ENCODE measurements around the gene SPDYC.
A peak's percentile ranks its signal among the peaks of the same experiment; 100 is the strongest.
"Not testable (repeated sequence)": the region's sequence is repeated elsewhere in the genome, so short reads cannot be mapped to it uniquely, and the experiment has no call there.

SPDYC gene

DNA sequence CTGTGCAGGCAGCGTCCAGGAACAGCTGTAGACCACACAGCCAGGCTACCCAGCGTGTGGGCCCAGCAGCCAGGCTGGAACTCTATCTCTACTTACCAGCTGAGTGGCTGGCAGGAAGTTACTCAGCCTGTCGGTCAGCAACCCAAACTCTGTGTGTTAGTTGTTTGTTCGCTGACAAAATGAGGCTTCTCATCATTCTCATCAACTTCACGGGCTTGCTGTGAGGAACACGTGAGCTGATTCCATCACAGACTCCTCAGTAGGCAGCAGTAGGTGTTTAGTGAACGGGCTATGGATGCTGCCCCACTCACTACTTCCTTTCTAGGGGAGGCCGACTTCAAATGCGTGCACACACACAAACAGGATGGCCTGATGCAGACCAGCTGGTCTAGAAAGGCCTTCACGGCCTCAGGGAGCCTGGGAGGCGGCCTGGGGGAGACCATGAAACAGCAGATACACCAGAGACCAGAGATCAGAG is 830 bp upstream of the SPDYC start:
- DNase-seq (ENCODE audit: low read depth in 2 of 2): no peak

DNA sequence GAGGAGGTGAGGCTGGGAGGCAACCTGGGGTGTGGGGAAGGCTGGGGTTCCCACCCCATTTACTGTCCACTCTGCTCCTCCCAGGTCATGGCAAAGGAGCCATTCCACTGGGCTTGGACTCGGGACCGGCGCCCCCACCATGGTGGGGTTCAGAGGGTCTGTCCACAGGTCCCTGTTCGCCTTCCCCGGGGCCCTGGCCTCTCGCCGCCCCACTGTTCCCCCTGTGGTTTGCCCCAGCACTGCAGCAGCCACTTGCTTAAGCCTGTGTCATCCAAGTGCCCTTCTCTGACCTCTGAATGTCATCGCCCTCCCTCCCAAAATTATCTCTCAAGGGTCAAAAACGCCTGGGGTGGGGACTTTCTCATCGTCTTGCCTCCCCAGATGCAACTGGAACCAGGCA is 2.6 kb downstream of the SPDYC start:
- DNase-seq (ENCODE audit: low read depth in 2 of 2): no peak

DNA sequence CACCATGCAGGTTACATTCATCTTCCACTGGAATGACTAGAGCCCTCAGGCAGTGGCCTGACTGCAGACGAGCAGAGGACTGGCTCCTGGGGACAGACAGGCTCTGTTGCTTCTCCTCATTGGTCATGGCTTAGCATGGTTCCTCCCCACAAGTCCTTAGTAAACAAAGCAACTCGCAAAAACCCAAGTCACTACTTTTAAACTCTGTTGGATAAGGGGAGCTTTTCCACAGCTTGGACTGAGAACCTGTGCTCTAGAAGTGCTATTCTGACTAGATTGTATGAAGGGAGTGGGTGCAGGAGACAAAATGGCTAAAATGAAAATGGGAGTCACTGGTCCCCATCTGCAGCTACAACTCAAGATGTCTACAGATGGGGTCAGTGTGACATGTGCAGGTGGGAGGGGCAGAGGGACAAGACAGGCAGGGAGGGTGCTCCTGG is 4.6 kb downstream of the SPDYC start:
- DNase-seq (ENCODE audit: low read depth in 2 of 2): not testable (repeated sequence)

DNA sequence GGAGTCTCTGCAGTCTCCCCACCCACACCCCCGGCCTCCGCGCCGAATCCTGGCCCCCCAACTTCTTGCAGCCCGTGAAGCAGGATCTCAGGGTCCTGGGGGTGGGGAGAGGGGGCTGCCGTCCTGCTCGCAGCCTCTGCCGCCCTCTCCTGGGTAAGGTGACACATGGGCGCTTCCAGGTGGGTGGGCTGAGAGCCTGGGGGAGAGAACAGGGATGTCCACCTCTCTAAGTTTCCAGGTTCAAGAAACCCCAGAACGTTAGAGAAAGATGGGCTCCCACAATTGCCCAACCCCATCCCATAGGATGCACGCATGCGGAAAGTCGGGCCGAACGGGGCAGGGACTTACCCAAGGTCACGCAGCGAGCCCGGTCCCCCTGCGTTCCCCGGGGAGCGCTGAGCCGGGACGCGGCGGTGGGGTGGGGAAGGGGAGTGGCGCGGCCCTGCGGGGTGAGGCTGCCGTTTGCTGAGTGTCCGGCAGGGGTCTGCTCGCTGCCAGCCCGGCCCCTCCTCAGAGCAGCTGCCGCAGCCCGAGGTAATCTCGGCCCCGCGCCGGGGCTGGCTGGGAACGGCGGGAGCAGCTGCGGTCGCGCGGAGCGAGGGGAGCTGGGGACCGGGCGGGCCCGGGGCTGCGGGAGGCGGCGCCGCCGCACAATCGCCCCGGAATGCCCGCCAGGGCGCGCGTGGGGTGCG is 11.0 kb downstream of the SPDYC start:
- peak in 1 of 2 donors; percentile 30 for DNase-seq (ENCODE audit: low read depth in 2 of 2)

DNA sequence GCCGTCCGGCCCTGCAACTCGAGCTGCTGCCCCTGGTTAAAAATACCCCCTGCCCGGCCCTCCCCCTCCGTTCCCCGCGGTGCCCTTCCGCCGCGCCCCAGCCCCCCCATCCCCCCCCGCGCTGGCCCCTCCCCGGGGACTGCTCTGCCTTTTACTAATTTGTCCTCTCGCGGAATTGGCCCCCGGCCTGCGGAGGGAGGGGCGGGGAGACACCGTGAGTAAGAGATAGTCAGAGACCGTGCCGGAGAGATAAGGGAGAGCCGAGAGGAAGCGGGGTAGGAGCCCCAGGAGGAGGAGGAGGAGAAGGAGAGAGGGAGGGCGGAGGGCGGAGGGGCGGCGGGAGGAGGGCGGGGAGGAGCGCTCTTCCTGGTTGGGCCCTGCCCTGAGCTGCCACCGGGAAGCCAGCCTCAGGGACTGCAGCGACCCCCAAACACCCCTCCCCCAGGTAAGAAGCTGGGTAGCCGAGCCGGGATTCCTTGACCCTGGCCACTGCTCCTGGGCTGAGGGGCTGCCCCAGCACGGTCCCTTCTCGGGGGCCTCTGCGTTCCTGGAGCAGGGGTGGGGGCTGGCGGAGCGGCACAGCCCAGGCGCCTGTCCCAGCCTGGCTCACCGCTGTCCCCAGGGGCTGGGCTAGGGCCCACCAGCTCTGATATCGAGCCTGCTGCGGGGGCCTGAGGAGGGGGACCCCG is 11.7 kb downstream of the SPDYC start, which contains the start of gene CAPN1:
Gene CAPN1, plus strand, starts transcription at position 360 of the 689 bp plus-strand sequence. CDS start 774 bp downstream, outside the sequence.
- peak; percentile 62 to 65 for DNase-seq (ENCODE audit: low read depth in 2 of 2)

DNA sequence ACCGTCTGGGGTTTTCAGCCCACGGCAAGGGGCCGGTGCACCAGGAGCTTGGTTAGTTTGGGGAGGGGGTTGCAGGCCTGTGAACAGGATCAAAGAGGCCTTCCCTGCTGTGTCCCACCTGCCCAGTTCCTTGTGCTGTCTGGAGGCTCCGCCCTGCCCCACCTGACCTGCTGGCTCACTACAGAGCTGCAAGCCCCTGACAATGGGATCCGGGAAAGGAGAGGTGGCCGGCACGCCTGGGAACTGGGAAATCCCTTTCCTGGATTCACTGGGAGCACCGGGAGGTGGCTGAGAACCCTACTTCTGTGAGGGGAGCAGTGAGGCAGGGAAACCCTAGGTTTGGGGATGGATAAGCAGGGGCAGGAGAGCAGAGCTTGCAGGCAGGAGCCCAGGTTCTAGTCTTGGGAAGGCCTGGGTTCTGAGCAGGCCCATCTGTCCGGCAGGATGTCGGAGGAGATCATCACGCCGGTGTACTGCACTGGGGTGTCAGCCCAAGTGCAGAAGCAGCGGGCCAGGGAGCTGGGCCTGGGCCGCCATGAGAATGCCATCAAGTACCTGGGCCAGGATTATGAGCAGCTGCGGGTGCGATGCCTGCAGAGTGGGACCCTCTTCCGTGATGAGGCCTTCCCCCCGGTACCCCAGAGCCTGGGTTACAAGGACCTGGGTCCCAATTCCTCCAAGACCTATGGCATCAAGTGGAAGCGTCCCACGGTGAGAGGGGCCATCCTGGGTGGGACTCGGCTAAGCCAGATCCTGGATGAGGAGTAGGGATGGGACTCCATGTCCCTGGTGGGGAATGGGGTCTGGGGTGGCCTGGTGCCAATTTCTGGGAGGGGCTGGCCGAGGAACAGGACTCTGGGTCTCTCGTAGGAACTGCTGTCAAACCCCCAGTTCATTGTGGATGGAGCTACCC is 12.5 kb downstream of the SPDYC start:
- DNase-seq (ENCODE audit: low read depth in 2 of 2): no peak

DNA sequence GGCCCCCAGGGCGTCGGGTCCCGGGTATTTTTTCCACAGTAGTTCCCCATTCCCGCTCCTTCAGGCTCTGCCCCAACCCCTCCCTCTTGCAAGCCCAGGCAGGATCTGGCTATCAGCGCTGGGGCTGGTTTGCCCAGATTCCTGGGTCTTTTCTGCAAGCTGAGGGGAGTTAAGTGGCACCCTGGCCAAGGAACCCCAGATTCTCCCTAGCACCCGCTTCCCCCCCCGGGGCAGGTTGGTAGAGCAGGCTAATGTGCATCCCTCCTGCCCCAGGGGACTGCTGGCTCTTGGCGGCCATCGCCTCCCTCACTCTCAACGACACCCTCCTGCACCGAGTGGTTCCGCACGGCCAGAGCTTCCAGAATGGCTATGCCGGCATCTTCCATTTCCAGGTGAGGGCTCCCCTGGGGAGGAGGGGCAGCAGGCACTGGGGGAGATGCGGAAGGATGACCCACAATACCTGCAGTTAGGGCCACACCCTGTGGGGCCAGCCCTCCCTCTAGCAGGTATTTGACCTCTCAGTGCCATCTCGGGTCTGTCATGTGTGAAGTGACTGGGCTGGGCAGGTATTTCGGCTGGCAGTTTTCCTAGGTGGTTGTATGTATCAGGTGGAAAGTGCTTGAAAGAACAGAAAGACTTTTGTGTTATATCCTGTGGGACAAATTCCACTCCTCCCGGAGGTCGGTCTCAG is 13.3 kb downstream of the SPDYC start:
- no peak for DNase-seq (ENCODE audit: low read depth in 2 of 2)

DNA sequence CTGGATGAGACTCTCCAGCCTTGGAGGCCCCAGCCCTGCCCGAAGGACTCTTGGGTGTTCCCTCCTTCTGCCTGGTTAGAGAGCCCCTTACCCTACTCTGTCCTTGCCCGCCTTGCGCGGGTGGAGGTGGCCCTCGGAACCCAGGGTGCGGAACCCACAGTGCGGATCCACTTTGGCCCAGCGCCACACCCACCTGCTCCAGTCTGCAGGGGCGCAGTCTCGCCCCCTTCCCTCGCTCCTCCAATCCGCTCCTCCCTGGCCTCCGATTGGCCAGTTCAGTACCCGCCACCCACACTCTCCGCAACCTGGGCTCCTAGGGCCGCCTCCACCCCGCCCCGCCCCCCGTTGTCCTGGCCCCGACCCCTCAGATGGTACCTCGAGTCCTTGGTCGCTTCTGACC is 14.1 kb downstream of the SPDYC start:
- no peak for DNase-seq (ENCODE audit: low read depth in 2 of 2)

DNA sequence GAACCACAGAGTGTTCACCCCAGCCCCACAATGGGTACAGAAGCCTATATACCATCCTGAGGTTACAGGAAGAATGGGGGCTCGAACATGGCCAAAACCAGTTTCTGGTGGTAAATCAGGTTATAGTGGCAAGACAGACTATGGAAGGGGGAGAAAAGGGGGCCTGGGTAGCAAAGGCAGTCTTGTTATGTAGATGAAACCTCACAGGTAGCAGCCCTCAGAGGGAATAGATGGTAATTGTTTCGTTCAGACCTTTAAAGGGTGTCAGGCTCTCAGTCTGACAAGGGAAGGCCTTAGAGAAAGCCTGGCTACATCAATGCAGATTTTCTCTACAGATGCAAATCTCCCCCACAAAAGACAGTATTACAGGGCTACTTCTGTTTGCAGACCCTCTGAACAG is 15.1 kb downstream of the SPDYC start:
- no peak for DNase-seq (ENCODE audit: low read depth in 2 of 2)

DNA sequence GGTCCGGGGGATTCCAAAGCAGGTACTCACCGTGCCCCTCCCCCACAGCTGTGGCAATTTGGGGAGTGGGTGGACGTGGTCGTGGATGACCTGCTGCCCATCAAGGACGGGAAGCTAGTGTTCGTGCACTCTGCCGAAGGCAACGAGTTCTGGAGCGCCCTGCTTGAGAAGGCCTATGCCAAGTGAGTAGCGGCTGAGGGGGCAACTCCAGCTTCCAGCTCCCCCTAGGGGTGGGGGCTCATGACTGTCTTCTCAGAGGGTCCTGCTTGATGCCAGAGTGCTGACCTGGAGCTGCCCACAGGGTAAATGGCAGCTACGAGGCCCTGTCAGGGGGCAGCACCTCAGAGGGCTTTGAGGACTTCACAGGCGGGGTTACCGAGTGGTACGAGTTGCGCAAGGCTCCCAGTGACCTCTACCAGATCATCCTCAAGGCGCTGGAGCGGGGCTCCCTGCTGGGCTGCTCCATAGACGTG is 15.9 kb downstream of the SPDYC start:
- DNase-seq (ENCODE audit: low read depth in 2 of 2): no peak

DNA sequence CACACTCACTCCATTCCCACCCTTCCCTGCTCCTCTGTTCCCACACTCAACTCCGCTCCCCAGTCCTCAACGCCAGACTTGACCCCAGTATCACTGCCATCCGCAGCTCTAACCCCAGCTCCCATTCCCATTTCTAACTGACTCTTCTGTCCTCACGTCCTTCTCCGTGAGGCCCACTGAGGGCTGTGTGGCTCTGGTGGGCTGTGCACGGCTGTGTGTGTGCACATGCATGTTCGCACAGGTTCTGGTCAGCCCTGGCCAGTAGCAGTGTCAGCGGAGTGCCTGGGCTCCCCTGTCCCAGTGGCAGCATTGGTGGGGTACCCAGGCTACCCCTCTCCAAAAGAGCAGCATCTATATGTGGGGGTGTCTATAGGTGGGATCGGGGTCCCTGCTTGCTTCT is 16.7 kb downstream of the SPDYC start:
- DNase-seq (ENCODE audit: low read depth in 2 of 2): no peak

DNA sequence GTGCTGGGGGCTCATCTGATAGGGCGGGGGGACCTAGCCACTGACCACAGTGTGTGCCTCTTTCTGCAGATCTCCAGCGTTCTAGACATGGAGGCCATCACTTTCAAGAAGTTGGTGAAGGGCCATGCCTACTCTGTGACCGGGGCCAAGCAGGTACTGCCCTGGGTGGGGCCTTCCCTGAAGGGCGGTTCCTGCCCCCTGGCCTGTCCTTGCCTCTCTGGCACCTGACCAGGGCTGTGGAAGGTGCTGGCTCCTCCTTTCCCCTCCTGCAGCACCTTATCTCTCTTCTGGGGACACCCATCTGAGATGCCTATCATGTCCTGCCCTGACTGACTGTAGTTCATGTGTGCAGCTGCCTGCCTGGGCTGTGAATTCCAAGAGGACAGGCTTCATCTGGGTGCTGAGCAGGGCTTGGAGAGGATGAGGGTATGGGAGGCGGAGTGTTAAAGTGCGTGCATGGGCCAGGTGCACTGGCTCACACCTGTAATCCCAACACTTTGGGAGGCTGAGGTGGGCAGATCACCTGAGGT is 17.2 kb downstream of the SPDYC start:
- DNase-seq (ENCODE audit: low read depth in 2 of 2): no peak

DNA sequence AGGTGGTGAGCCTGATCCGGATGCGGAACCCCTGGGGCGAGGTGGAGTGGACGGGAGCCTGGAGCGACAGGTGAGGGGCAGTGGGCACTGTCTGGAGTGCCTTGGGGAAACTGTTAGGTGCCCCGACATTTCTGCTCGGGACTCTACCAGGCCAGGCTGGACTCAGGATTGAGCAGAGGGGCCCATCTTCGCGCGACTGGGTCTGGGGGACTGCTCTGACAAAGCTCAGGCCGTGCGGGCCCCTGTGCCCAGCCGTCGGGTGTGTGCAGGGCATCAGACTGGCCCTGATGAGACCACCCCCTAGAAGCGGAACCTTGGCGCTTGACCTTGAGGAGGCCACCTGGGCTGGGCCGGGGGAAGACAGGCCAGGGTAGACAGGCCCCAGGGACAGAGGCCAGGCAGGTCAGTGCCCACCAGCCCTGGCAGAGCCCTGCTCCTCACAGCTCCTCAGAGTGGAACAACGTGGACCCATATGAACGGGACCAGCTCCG is 18.0 kb downstream of the SPDYC start:
- DNase-seq (ENCODE audit: low read depth in 2 of 2): no peak

DNA sequence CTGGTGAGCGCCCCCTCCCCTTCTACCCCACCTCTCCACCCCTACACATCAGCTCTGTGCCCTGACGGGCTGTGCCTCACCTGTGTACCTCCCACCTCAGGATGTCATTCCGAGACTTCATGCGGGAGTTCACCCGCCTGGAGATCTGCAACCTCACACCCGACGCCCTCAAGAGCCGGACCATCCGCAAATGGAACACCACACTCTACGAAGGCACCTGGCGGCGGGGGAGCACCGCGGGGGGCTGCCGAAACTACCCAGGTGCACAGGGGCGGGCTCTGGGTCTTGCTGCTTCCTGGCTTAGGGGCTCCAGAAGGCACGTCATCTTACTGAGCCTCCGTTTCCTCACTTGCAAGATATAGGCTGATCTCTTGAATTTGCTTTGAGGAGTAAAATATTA is 18.5 kb downstream of the SPDYC start:
- no peak for DNase-seq (ENCODE audit: low read depth in 2 of 2)

DNA sequence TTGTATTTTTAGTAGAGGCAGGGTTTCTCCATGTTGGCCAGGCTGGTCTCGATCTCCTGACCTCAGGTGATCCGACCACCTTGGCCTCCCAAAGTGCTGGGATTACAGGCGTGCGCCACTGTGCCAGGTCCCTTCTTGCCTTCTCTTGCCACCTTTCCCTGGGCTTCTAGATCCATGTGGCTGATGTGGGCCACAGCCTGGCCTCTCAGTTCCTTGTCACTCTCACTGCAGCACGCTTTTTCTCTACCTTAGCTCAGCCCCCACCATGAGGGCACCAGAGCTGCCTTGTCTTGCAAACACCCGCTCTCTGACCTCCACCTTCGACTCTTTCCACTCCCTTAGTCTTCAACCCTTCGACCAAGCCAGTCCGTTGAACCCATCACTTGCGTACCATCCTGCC is 19.2 kb downstream of the SPDYC start:
- DNase-seq (ENCODE audit: low read depth in 2 of 2): no peak

DNA sequence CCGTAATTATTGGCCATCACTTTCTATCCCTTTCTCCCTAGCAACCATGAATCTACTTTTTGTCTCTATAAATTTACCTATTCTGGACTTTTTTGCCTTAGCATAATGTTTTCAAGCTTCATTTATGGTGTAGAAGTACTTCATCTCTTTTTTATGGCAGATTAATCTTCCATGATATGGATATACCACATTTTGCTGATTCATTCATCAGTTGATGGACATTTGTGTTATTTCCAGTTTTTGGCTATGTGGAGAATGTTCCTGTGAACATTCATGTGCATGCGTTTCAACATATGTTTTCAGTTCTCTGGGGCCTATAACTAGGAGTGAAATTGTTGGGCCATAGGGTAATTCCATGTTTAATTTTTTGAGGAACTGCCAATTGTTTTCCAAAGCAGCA is 24.5 kb downstream of the SPDYC start:
- DNase-seq (ENCODE audit: low read depth in 2 of 2): no peak

DNA sequence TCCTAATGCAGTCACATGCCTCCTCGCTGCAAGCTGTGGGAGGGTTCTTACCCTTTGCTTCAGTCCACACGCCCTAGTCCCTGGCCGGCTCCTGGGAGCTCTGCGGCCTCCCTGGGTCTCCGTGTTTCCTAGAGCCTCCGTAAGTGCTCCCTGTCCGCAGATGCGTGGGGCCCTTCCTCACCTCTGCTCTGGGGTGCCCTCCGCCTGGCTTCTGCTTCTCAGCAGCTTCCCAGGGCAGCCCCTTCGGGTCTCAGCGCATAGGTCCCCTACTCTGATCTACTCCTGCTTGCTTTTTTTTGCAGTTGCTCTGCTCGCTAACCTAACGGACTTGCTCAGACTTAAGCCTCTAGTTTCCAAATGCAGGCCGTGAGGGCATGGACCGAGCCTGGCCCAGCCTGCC is 34.1 kb downstream of the SPDYC start:
- no peak for DNase-seq (ENCODE audit: low read depth in 2 of 2)

DNA sequence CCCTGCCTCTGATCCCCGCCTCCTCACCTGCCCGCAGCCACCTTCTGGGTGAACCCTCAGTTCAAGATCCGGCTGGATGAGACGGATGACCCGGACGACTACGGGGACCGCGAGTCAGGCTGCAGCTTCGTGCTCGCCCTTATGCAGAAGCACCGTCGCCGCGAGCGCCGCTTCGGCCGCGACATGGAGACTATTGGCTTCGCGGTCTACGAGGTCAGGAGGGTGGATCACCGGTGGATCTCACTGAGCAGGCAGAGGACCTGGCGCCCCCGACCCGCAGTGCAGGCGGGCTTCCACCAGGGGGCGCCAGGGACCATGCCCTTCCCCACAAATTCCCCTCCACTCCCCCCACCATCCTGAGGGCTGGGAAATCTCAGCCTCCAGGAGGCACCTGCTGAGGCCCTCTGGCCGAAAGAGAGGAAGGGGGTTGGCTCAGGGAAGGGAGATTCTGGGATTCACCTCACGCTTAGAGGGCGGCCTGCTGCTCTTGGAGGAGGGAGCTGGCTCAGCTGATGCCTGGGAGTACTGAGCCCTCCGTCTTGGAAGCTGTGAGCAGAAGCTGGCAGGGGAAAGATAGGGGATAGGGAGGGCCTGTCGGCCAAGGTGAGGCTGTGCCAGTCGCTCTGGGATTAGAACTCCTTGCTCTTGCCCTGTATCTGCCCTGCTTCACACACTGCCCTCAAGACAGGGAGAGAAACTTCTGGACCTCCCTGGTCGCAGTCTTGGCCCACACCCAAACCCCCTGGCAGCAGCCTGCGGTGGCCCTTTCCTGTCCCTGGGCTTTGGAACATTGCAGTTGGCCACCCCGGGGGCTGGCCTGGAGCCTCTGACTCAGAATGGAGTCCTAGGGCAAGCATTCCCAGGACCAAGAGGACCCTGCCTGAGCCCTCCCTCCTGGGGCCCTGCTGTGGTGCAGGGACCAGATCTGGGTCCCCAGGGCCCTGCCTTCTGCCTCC is 34.9 kb downstream of the SPDYC start:
- DNase-seq (ENCODE audit: low read depth in 2 of 2): no peak

DNA sequence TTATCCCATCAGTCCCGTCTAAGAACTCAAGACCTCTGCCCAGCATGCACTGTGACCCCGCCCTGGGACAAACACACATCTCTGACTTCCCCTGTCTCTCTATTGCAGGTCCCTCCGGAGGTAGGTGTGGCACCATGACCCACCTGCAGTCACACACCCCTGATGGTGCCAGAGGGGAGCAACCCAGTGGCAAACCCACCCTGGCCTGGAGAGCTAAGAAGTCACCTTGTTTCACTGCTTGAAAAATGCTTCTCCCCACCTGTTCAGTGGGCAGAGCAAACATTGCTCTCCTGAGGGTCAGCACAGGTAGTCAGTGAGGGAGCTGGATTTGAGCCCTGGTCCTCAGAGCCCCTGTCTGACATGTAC is 35.6 kb downstream of the SPDYC start:
- DNase-seq (ENCODE audit: low read depth in 2 of 2): no peak

DNA sequence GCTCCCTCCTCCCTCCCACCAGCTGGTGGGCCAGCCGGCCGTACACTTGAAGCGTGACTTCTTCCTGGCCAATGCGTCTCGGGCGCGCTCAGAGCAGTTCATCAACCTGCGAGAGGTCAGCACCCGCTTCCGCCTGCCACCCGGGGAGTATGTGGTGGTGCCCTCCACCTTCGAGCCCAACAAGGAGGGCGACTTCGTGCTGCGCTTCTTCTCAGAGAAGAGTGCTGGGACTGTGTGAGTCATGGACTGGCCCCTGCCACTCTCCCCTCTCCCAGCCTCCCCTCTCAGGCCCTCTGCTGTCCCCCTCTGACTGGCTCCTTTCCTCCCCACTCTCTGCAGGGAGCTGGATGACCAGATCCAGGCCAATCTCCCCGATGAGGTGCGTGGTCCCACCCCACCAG is 36.4 kb downstream of the SPDYC start:
- no peak for DNase-seq (ENCODE audit: low read depth in 2 of 2)

All from stimulated activated CD8-positive, alpha-beta memory T cell treated with anti-CD3 and anti-CD28 coated beads, Interleukin-7, amount 100 ng/mL, for 4 hours (primary cell).